ENCODE results near the gene VWA5B2. TPM values are rescaled to one million over a fixed set of nuclear protein-coding genes. Genes with fewer than 3 reads are reported as not detected.

The VWA5B2 gene
- total RNA-seq, 1 experiment from 2014 or later: 2.7 TPM

- Histone ChIP-seq H4K5ac (ENCODE audit: insufficient read length, low read depth, low read length) (no peak overlapping the region), H2BK12ac (ENCODE audit: insufficient read length, low read depth, low read length) (no peak overlapping the region), H3K9ac (ENCODE audit: extremely low read depth, insufficient read length, low read length) (no peak overlapping the region), H3K79me1 (ENCODE audit: insufficient read depth, low read depth, low read length, poor library complexity, severe bottlenecking) (no peaks in the 10 kb centered on the region), H3K18ac (ENCODE audit: insufficient read length, low read depth, low read length) (no peak overlapping the region), H3K56ac (ENCODE audit: insufficient read length, low read depth, low read length) (no peak overlapping the region), H2BK5ac (ENCODE audit: insufficient read length, low read length) (no peak overlapping the region), H4K8ac (replicated peaks; ENCODE audit: insufficient read length, low read depth, low read length) (no peak overlapping the region), H2BK15ac (ENCODE audit: low read depth, low read length) (no peak overlapping the region), H2AFZ (ENCODE audit: low read length) (no peak overlapping the region), H3K4ac (ENCODE audit: low read depth, low read length) (no peak overlapping the region), H2BK120ac (ENCODE audit: low read depth, low read length, poor library complexity, severe bottlenecking) (no peak overlapping the region), H3K9me3 (ENCODE audit: control insufficient read depth, low read depth, low read length) (no peaks in the 10 kb centered on the region), H3K27ac (ENCODE audit: insufficient read length, low read depth, low read length) (no peak overlapping the region), H4K91ac (ENCODE audit: insufficient read length, low read depth, low read length) (no peak overlapping the region), H4K20me1 (ENCODE audit: control insufficient read depth, insufficient read depth, insufficient read length) (no peaks in the 10 kb centered on the region), H3K4me1 (ENCODE audit: insufficient read depth, low read length) (no peaks in the 10 kb centered on the region), H3K14ac (ENCODE audit: insufficient read depth, low read length) (no peak overlapping the region), H2AK5ac (ENCODE audit: insufficient read length, low read length) (no peak overlapping the region), H3K23me2 (ENCODE audit: insufficient read length, low read depth, low read length, poor library complexity, severe bottlenecking) (no peaks in the 10 kb centered on the region), H3K27me3 (ENCODE audit: insufficient read depth, low read length) (no peaks in the 10 kb centered on the region), H3K23ac (ENCODE audit: insufficient read length, low read depth, low read length) (no peak overlapping the region), H3T11ph (ENCODE audit: low read length) (no peak overlapping the region), H3K79me2 (ENCODE audit: insufficient read depth, low read length) (no peaks in the 10 kb centered on the region), H3K4me2 (ENCODE audit: insufficient read depth, insufficient read length, low read length) (no peak overlapping the region), H2BK20ac (ENCODE audit: low read depth, low read length, poor library complexity, severe bottlenecking) (no peak overlapping the region)
- H3K27me3 Mint-ChIP-seq (ENCODE audit: low read depth): peaks cover 27% of the 10 kb centered on the region
- no peaks in the 10 kb centered on the region for H3K36me3 Mint-ChIP-seq (ENCODE audit: insufficient read depth in 1 of 3, low read depth in 3 of 3)
- TF ChIP-seq CTCF (conservative IDR thresholded peaks at IDR 0.05): no peak
- WGBS (ENCODE audit: extremely low coverage, insufficient read length, low lambda C conversion rate): no CpG with 5 or more reads among the region's 3 CpGs
- no peak overlapping the region for H3K27ac Mint-ChIP-seq
- no peaks in the 10 kb centered on the region for H3K4me1 Mint-ChIP-seq
- DNase-seq: no peak
- H3K4me3 Mint-ChIP-seq: no peak overlapping the region
- H3K9me3 Mint-ChIP-seq: no peaks in the 10 kb centered on the region
These were observed 6.9 kb upstream of the VWA5B2 start for GRCh38 chr3:184222521-184222920.
